ENCODE results near the gene PMPCA.

GRCh38 chr9:136372006-136372405, 38.5 kb upstream of the PMPCA start:
- no peak for TF ChIP-seq CTCF (IDR thresholded peaks at IDR 0.05 in 4 of 5, conservative IDR thresholded peaks at IDR 0.05 in 1 of 5)
- no peak for TF ChIP-seq POLR2A (IDR thresholded peaks at IDR 0.05)

Data from gastrocnemius medialis (tissue), 4 donors.